Activated CD8-positive, alpha-beta T cell treated with anti-CD3 and anti-CD28 coated beads for 36 hours (primary cell): Measurements from ENCODE around the gene PTPN13. TPM values are rescaled to one million over a fixed set of nuclear protein-coding genes. Genes with fewer than 3 reads are reported as not detected.
A peak's percentile ranks its signal among the peaks of the same experiment; 100 is the strongest.
"Not testable (repeated sequence)": the region's sequence is repeated elsewhere in the genome, so short reads cannot be mapped to it uniquely, and the experiment has no call there.

Source experiments
- ATAC-seq: fragments of 200-7000 bp; cut with Tn5 transposase; one replicate; pipeline ENCODE4 v1.10.0; 2021; ENCODE audit warnings: mild to moderate bottlenecking, moderate library complexity
- CTCF ChIA-PET: fragments of 350-600 bp; sonication (Branson Sonifier 250); formaldehyde crosslinking; loops from one replicate; lab custom pipeline; 2021; ENCODE audit warnings: antibody characterized with exemption; lab: Charles Lee
- POLR2A ChIA-PET: fragments of 350-600 bp; sonication (Branson Sonifier 250); formaldehyde crosslinking; loops from one replicate; lab custom pipeline; 2021; ENCODE audit warnings: antibody characterized with exemption; lab: Charles Lee
- DNase-seq: peaks from one replicate; pipeline ENCODE4 v3.0.0-alpha.2; 2020
- H3K27ac Mint-ChIP-seq: one replicate; pipeline ENCODE4 v1.8.0; 2021; ENCODE audit warnings: mild to moderate bottlenecking, mixed read lengths
- H3K27me3 Mint-ChIP-seq: one replicate; pipeline ENCODE4 v1.8.0; 2021; ENCODE audit warnings: mixed read lengths
- H3K36me3 Mint-ChIP-seq: one replicate; pipeline ENCODE4 v1.8.0; 2021; ENCODE audit warnings: low read depth, mixed read lengths
- H3K4me1 Mint-ChIP-seq: one replicate; pipeline ENCODE4 v1.8.0; 2021; ENCODE audit warnings: low read depth, mixed read lengths
- H3K4me3 Mint-ChIP-seq: one replicate; pipeline ENCODE4 v1.8.0; 2021; ENCODE audit warnings: mild to moderate bottlenecking, moderate library complexity, mixed read lengths
- H3K9me3 Mint-ChIP-seq: one replicate; pipeline ENCODE4 v1.8.0; 2021; ENCODE audit warnings: mixed read lengths
- CTCF ChIP-seq: fragments of 200-600 bp; IDR thresholded peaks from one replicate; pipeline ENCODE4 v1.8.0; 2022; ENCODE audit warnings: antibody characterized with exemption, mild to moderate bottlenecking
- intact Hi-C: fragments of 100-400 bp; cut with micrococcal nuclease; formaldehyde crosslinking; loops from one replicate; pipeline ENCODE4 v1.10.0; 2022
- total RNA-seq, 2 experiments: library from RNA; stranded (reverse); gene quantifications; one replicate each; pipeline ENCODE4 v1.2.3, GENCODE V29; 2021

The PTPN13 gene
- total RNA-seq, 2 experiments from 2014 or later: 0.27 to 0.38 TPM

GRCh38 chr4:86653237-86653865, 59.2 kb downstream of the PTPN13 start:
- no peaks in the 10 kb centered on the region for H3K36me3 Mint-ChIP-seq
- CTCF ChIA-PET: interaction anchor here (0.8 to 1.4 kb wide), 5 partner anchors 9 to 244 kb away, joined by 3 read pairs; no protein-coding TSS in a partner anchor
- ATAC-seq (no peak), DNase-seq (peak; percentile 44)
- POLR2A ChIA-PET: interaction anchor here (0.6 to 0.7 kb wide), 2 partner anchors 205 to 466 kb away, joined by 3 read pairs; no protein-coding TSS in a partner anchor
- TF ChIP-seq CTCF: peak; percentile 54
- H3K27ac Mint-ChIP-seq: no peak overlapping the region
- H3K4me3 Mint-ChIP-seq: no peak overlapping the region
- no peaks in the 10 kb centered on the region for H3K4me1 Mint-ChIP-seq
- no peaks in the 10 kb centered on the region for H3K27me3 Mint-ChIP-seq
- intact Hi-C loops: no loop called here
- H3K9me3 Mint-ChIP-seq: peaks cover 17% of the 10 kb centered on the region

GRCh38 chr4:86656781-86657180, 62.7 kb downstream of the PTPN13 start:
- DNase-seq, ATAC-seq, H3K27me3 Mint-ChIP-seq, CTCF ChIA-PET, intact Hi-C loops, H3K4me1 Mint-ChIP-seq, POLR2A ChIA-PET, H3K27ac Mint-ChIP-seq, H3K4me3 Mint-ChIP-seq, H3K36me3 Mint-ChIP-seq: not testable (repeated sequence)
- H3K9me3 Mint-ChIP-seq: peaks cover 14% of the 10 kb centered on the region

GRCh38 chr4:86657382-86657781, 63.3 kb downstream of the PTPN13 start:
- no peaks in the 10 kb centered on the region for H3K36me3 Mint-ChIP-seq
- no peak overlapping the region for H3K27ac Mint-ChIP-seq
- ATAC-seq (no peak), DNase-seq (no peak)
- TF ChIP-seq CTCF: no peak
- H3K4me1 Mint-ChIP-seq: no peaks in the 10 kb centered on the region
- peaks cover 14% of the 10 kb centered on the region for H3K9me3 Mint-ChIP-seq
- no peaks in the 10 kb centered on the region for H3K27me3 Mint-ChIP-seq
- intact Hi-C loops: no loop called here
- no peak overlapping the region for H3K4me3 Mint-ChIP-seq
- POLR2A ChIA-PET: no interaction called here
- CTCF ChIA-PET: no interaction called here

GRCh38 chr4:86657910-86658309, 63.8 kb downstream of the PTPN13 start:
- Mint-ChIP-seq H3K27ac (no peak overlapping the region), H3K4me1 (no peaks in the 10 kb centered on the region), H3K4me3 (no peak overlapping the region), H3K9me3 (peaks cover 10% of the 10 kb centered on the region), H3K27me3 (no peaks in the 10 kb centered on the region), H3K36me3 (no peaks in the 10 kb centered on the region)
- ATAC-seq (no peak), DNase-seq (no peak)
- intact Hi-C loops: no loop called here
- ChIA-PET CTCF (no interaction called here), POLR2A (no interaction called here)
- TF ChIP-seq CTCF: no peak

- Mint-ChIP-seq H3K9me3 (peaks cover 3% of the 10 kb centered on the region), H3K27ac (no peak overlapping the region), H3K27me3 (no peaks in the 10 kb centered on the region), H3K4me3 (no peak overlapping the region), H3K36me3 (no peaks in the 10 kb centered on the region), H3K4me1 (no peaks in the 10 kb centered on the region)
- POLR2A ChIA-PET: no interaction called here
- intact Hi-C loops: no loop called here
- no peak for TF ChIP-seq CTCF
- no peak for DNase-seq
- ATAC-seq: no peak
- CTCF ChIA-PET: no interaction called here
Observed at GRCh38 chr4:86660401-86660800, 66.3 kb downstream of the PTPN13 start.
